Neural cell (in vitro differentiated cells): ENCODE data around the gene OR51I2.

Source experiments
- EP300 ChIP-seq: fragments of 450-650 bp; conservative IDR thresholded peaks from 2 replicates; pipeline ENCODE4 v1.6.1; 2014; ENCODE audit warnings: antibody characterized with exemption, mild to moderate bottlenecking, moderate library complexity; ENCODE audit not compliant: poor library complexity, severe bottlenecking
- TAF1 ChIP-seq: IDR thresholded peaks from 2 replicates; pipeline ENCODE4 v1.6.1; 2012; ENCODE audit warnings: low read depth
- TF ChIP-seq, protein P1 (sequence below): fragments of 450-650 bp; IDR thresholded peaks from 2 replicates; pipeline ENCODE4 v1.5.1; 2014; ENCODE audit warnings: antibody characterized with exemption, mild to moderate bottlenecking, moderate library complexity; ENCODE audit not compliant: poor library complexity, severe bottlenecking

DNA sequence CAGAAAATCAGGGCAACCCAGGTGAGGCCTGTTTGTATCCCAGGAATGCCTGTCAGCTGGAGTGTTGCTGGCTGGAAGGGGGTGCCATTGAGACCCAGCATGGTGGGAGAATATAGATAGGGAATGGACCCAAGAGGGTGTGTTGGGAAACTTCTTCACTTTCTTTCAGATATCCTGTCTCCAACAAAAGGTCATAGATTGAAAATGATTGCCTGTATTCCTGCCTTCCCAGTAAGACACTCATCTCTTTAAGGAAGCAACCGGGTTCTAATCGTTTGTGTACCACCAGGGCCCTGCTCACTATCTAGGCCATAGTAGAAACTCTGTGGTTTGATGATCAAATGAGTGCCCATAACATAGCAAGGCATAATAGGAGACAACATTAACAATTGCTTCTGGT lies 7.7 kb upstream of the OR51I2 start, which contains the start of gene OR51I1:
- no peak for TF ChIP-seq EP300
- TF ChIP-seq, protein P1, sequence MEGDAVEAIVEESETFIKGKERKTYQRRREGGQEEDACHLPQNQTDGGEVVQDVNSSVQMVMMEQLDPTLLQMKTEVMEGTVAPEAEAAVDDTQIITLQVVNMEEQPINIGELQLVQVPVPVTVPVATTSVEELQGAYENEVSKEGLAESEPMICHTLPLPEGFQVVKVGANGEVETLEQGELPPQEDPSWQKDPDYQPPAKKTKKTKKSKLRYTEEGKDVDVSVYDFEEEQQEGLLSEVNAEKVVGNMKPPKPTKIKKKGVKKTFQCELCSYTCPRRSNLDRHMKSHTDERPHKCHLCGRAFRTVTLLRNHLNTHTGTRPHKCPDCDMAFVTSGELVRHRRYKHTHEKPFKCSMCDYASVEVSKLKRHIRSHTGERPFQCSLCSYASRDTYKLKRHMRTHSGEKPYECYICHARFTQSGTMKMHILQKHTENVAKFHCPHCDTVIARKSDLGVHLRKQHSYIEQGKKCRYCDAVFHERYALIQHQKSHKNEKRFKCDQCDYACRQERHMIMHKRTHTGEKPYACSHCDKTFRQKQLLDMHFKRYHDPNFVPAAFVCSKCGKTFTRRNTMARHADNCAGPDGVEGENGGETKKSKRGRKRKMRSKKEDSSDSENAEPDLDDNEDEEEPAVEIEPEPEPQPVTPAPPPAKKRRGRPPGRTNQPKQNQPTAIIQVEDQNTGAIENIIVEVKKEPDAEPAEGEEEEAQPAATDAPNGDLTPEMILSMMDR, result no peak
- TF ChIP-seq TAF1, result no peak
